Posterior cingulate gyrus (tissue), 11 donors: ENCODE measurements around the gene ID2.

ENCODE experiments used
- DNase-seq, 10 donors: peaks; one replicate each; pipeline versions ENCODE4 v3.0.0 to v3.0.0-alpha.2; 2020 to 2021; ENCODE audit warnings: mixed read lengths in 3 of 10
- intact Hi-C: fragments of 100-400 bp; cut with DNase I; formaldehyde crosslinking; loops from one replicate; pipeline ENCODE4 v1.15.1; 2023

Gene ID2

GRCh38 chr2:8680822-8681760 is 765 bp upstream of the ID2 start:
- peak in 5 of 10 donors; percentile 30 to 88 (median 73) for DNase-seq
- intact Hi-C loops: loop anchor here (10.0 kb wide), 2 partner anchors 416 to 956 kb away; no protein-coding TSS in a partner anchor

GRCh38 chr2:8682719-8683667 is 1.1 kb downstream of the ID2 start:
- DNase-seq: peak in 2 of 10 donors; percentile 40 to 86
- intact Hi-C loops: loop anchor here (10.0 kb wide), 2 partner anchors 418 to 958 kb away; no protein-coding TSS in a partner anchor

GRCh38 chr2:8684540-8684877 is 2.7 kb downstream of the ID2 start:
- intact Hi-C loops: loop anchor here (2.0 to 10.0 kb wide), 3 partner anchors 420 to 1588 kb away; no protein-coding TSS in a partner anchor
- DNase-seq: no peak

GRCh38 chr2:8684878-8685696 is 3.2 kb downstream of the ID2 start:
- intact Hi-C loops: loop anchor here (1.0 to 10.0 kb wide), 7 partner anchors 58 to 1588 kb away; no protein-coding TSS in a partner anchor
- DNase-seq: peak in 7 of 10 donors; percentile 23 to 91 (median 54)

- intact Hi-C loops: loop anchor here (1.0 to 10.0 kb wide), 7 partner anchors 59 to 1589 kb away; no protein-coding TSS in a partner anchor
- peak; percentile 58 to 94 (median 74) for DNase-seq
Observed at GRCh38 chr2:8685697-8686358, 4.0 kb downstream of the ID2 start.

- no peak for DNase-seq
- intact Hi-C loops: loop anchor here (2.0 kb wide), 1 partner anchor 69 kb away; no protein-coding TSS in a partner anchor
Observed at GRCh38 chr2:8691859-8692437, 10.1 kb downstream of the ID2 start.

GRCh38 chr2:8692783-8693156 is 10.9 kb downstream of the ID2 start:
- no peak for DNase-seq
- intact Hi-C loops: loop anchor here (2.0 kb wide), 1 partner anchor 68 kb away; no protein-coding TSS in a partner anchor

- intact Hi-C loops: loop anchor here (2.0 kb wide), 1 partner anchor 68 kb away; no protein-coding TSS in a partner anchor
- peak in 9 of 10 donors; percentile 45 to 93 (median 60) for DNase-seq
Observed at GRCh38 chr2:8693157-8693821, 11.4 kb downstream of the ID2 start.

- DNase-seq: no peak
- intact Hi-C loops: no loop called here
Observed at GRCh38 chr2:8694737-8695136, 12.9 kb downstream of the ID2 start.

- no peak for DNase-seq
- intact Hi-C loops: no loop called here
Observed at GRCh38 chr2:8697190-8697589, 15.3 kb downstream of the ID2 start.

- DNase-seq: no peak
- intact Hi-C loops: no loop called here
Observed at GRCh38 chr2:8699839-8700238, 18.0 kb downstream of the ID2 start.

GRCh38 chr2:8701681-8702379 is 20.0 kb downstream of the ID2 start:
- peak in 5 of 10 donors; percentile 13 to 86 (median 41) for DNase-seq
- intact Hi-C loops: no loop called here

- intact Hi-C loops: no loop called here
- DNase-seq: no peak
Observed at GRCh38 chr2:8704906-8705305, 23.1 kb downstream of the ID2 start.

GRCh38 chr2:8709611-8710010 is 27.8 kb downstream of the ID2 start:
- DNase-seq: no peak
- intact Hi-C loops: no loop called here

GRCh38 chr2:8710951-8711350 is 29.1 kb downstream of the ID2 start:
- DNase-seq: no peak
- intact Hi-C loops: no loop called here

GRCh38 chr2:8714283-8714682 is 32.4 kb downstream of the ID2 start:
- intact Hi-C loops: no loop called here
- no peak for DNase-seq

GRCh38 chr2:8714971-8715370 is 33.1 kb downstream of the ID2 start:
- DNase-seq: no peak
- intact Hi-C loops: no loop called here

- intact Hi-C loops: no loop called here
- DNase-seq: no peak
Observed at GRCh38 chr2:8719528-8719927, 37.7 kb downstream of the ID2 start.
